GM18508 (cell line): ENCODE measurements around the gene STK11.
"Not testable (repeated sequence)": the region's sequence is repeated elsewhere in the genome, so short reads cannot be mapped to it uniquely, and the experiment has no call there.

Experiments
- ATAC-seq: cut with Tn5 transposase; IDR thresholded peaks from one replicate; pipeline ENCODE4 v1.9.1; 2021; ENCODE audit warnings: moderate number of reproducible peaks; ENCODE audit not compliant: insufficient read depth, unreplicated experiment

The STK11 gene

GRCh38 chr19:1168572-1169410 lies 36.8 kb upstream of the STK11 start:
- ATAC-seq = no peak

DNA sequence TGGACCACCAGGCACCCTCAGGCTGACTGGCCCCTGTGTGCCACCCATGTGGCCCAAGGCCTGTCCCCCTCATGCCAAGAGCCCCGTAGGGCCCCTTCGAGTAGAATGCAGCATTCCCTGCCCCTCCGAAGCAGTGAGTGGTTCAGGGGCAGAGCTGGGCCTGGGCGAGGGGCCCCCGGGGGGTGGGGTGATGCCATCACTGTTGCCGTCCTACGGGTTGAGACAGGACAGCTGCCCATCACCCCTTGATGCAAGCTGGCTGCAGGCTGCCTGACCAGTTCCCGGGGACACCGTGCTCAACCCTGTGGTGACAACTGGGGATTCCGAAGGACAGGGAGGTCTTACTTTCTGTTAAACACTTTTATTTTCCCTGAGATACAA lies 36.2 kb upstream of the STK11 start:
- no peak for ATAC-seq

DNA sequence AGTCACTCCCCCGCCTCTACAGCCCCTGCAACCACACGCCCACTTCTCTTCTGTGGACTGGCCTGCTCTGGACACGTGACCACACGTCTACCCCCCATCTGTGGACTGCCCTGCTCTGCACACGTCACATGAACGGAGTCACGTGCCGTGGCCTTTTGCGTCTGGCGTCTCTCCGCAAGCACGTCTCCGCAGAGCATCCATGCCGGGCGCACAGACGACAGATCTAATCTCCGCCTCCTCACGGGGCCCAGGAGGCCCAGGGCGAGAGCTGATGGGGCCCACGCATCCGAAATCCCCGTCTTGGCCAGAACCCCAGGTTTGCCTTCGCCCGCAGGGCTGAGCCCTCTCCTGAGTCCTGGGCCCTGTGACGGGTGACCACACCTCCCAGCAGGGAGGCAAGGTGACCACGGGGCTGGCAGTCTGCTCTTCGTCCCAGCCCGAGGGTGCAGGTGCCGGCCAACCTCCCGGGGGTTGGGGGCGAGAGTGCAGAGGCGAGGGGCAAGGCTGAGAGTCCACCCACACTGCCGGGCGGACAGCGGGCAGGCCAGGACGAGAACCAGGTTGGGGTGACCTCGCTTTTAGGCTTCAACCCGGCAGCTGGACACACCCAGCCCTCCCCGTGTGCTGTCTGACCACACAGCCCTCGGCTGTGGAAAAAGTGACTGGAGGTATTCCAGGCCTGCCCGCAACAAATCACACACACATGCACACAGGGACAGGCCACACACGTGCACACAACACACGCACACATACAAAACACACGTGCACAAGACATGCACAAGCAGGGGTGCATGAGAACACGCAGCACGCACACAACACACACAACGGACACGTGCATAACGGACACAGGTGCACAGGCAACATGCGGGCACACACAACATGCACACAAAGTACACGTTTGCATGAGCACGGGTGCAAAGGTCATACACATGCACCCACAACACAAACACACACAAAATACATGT lies 35.4 kb upstream of the STK11 start:
- no peak for ATAC-seq

- no peak for ATAC-seq
Observed at GRCh38 chr19:1170938-1171754, 34.4 kb upstream of the STK11 start.

DNA sequence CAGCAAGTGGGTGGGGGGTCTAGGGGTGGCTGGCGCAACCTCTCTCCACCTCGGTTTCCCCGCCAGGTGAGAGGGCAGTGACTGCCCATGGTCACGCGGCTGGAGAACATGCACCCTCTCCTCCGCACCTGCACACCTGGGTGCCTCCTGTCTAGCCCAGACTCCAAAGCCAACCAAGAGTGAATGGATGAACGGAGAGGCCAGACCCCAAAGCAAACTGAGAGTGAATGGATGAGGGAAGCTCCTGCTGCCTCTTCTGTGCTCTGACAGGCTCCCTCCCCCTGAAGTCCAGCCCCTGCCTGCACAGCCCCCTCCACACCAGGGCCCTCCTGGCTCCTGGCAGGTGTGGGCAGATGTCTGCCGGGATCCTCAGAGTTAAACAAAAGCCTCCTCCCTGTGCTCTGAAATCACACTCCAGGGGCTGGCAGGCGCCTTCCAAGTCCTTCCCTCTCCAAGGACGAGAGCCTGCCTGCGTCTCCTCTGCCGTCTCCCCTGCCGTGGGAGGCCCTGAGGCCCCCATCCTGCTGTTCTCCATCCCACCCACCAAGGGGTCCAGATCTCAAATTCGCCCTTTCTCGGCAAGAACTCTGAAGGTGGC lies 33.7 kb upstream of the STK11 start:
- no peak for ATAC-seq

- no peak for ATAC-seq
Observed at GRCh38 chr19:1172353-1173158, 33.0 kb upstream of the STK11 start.

DNA sequence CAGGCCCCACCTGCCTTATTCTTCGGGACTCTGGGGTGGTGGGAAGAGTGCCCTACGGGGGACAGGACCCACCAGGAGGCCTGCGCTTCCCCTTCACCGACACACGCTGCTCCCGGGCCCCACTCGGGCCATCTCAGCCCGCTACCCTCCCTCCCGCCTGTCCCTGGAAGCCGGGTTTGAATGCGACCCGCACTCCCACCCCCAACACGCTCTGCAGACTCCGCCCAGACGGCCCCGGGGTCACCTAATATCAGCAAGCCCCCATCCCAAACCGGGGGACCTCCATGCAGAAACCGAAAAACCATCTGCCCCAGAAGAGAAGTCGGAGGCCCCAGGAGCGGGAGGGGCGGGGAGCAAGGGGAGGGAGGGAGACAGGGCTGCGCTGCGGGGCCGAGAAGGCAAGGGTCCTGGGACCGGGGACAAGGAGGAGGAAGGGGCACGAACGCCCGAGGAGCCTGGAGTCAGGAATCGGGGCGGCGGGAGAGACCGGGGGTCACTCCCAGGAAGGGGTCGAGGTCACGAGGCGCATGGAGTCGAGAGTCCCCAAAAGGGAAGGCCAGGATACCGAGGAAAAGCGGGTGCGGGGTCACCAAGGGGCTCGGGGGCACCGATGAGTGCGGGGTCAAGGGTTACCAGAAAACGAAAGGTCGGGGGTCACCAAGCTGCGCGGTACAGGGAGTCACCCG lies 32.3 kb upstream of the STK11 start:
- no peak for ATAC-seq

GRCh38 chr19:1173845-1174809 lies 31.5 kb upstream of the STK11 start, which contains the start of gene SBNO2:
Gene SBNO2 (minus strand): TSS chr19:1174268. CDS start chr19:1154276, 19,992 bp downstream.
- ATAC-seq = no peak

DNA sequence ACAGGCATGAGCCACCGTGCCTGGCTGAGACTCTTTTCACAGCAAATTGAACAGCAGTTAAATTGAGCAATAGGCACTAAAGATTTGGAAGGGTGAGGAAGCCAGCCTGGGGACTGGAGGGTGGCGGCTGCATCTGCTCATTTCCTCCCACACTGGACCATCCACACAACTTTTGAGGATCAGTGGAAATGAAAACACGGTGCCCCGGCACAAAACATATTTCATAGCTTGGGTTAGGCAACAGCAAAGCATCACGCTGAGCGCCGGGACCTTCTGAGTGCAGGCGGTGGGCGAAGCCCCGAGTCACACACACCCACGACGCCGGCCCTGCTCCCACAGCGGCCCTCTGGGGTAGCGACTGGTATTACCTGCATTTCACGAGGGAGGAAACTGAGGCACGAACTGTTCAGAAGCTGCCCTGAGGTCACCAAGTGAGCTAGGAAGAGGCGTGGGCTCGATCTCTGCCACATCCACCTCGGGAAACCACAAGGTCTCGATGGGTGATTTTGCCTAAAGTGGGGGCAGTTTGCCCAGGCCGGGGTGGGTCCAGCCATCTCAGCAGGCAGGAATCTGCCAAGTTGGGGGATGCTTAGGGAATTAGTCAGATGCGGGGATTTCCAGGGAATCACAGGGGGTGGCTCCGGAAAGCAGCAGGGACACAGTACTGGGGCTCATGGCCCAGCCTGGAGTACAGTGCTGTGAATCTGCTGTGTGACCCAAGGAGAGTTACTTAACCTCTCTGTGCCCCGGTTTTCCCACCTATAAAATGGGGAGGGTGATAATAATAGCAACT lies 28.1 kb upstream of the STK11 start:
- no peak for ATAC-seq

DNA sequence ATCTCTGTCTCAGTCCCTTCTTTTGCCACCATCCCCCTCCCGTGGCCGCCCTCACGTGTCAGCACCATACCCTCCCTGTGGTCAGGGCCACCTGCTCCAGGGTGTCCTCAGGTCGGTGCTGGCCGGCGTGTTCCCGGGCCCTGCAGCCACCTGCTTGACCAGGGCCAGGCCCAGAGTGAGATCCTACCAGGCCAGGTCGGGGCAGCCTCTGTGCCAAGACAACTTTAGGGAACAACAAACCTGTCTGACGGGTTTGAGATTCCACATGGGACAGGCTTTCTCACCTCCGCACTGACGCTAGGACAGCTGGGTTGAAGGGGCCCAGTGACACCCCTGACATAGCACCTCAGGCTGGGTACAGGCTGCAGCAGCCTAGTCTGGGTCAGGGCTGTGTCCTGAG lies 24.0 kb upstream of the STK11 start:
- ATAC-seq = no peak

DNA sequence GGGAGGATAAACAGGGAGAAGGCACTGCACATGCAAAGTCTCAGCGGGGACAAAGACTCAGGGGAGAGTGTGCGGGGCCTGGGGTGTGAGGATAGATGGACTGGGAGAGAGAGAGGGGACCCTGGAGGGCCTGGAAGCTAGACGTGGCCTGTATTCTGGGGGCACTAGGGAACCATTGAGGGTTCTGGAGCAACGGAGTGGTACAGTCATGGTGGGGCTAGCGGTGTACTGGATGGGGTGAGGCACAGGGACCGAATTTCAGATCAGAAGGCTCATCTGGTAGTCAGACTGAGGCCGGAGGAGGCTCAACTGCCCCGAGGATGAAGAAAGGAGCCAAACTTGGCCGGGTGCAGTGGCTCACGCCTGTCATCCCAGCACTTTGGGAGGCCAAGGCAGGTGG lies 23.5 kb upstream of the STK11 start:
- ATAC-seq = no peak

DNA sequence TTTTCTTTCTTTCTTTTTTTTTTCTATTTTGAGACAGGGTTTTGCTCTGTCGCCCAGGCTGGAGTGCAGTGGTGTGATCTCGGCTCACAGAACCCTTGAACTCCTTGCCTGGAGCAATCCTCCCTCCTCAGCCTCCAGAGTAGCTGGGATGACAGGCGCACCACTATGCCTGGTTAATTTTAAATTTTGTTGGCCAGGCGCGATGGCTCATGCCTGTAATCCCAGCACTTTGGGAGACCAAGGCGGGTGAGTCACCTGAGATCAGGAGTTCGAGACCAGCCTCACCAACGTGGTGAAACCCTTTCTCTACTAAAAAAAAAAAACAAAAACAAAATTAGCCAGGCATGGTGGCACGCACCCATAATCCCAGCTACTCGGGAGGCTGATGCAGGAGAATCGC lies 22.9 kb upstream of the STK11 start:
- ATAC-seq = no peak

DNA sequence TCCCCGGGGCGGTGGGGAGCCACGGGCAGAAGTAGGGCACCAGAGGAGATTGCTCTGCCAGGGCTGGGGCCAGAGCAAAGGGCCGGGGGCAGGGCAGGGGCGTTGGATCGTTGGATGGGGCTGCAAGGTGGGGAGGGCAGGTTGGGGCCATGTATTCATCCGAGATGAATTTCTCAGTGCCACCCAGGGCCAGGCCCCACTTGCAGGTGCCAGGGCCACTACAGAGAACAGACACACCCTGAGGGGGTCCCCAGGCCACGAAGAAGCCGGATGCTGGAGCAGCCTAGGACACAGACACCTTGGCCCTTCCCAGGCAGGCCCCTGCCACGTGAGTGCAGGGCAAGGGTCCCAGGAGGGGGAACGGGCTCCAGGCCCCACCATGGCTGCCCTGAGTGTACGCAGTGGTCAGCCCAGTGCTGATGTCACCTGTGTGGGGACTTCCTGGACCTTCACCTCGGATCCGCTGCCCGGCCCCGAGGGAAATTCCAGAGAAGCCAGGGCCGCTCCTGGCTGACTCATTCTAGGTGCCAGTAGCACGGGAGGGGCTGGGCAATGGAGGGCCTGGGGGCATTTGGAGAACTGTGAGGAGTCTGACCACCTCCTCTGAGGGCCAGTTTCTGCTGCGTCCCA lies 21.9 kb upstream of the STK11 start:
- ATAC-seq = no peak

GRCh38 chr19:1189419-1189818 lies 16.2 kb upstream of the STK11 start:
- no peak for ATAC-seq

- ATAC-seq = no peak
Observed at GRCh38 chr19:1199531-1199930, 6.0 kb upstream of the STK11 start.

GRCh38 chr19:1200614-1201013 lies 5.0 kb upstream of the STK11 start:
- not testable (repeated sequence) for ATAC-seq
